Measurements from ENCODE around the gene POLA1. TPM values are rescaled to one million over a fixed set of nuclear protein-coding genes. Genes with fewer than 3 reads are reported as not detected.

POLA1 gene
- total RNA-seq, 1 donor from 2014 or later: 38.3 TPM

DNA sequence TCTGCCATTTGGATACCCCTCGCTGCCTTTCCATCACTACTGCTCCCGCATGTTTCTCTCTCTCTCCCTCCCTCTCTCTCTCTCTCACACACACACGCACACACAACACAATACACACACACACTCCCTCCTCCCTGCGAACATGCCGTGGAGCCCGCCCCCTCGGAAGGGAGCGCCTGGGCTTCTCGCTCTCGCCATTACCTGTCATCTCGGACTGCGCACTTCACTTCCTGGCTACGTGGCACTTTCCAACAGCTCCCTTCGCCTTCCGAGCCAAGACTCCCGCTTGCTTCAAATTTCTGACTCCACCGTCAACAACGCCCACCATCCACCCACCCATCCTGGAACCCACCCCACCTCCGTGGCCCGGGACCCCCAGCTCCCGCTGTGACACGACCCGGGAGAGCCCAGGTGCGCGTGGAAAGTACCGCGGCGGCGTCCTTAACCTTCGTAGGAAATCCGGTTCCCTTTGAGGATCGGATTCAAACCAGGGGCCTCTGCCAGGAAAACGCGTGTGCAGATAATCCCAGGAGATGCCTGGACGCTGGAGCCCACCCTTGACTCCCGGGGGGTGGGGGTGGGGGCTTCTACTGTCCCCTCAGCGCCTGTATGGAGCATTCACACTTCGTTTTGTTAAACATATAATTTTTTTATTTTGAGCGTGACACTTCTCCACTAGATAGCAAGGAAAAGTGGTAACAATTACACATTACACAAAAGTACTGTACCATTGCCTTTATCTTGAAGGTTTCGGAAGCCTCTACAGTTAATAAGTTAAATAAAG, 309.5 kb downstream of the POLA1 start:
- Mint-ChIP-seq H3K4me3 (peak overlapping the region; percentile 85), H3K27me3 (ENCODE audit: insufficient read depth) (peaks cover 32% of the 10 kb centered on the region), H3K9me3 (no peaks in the 10 kb centered on the region), H3K27ac (peak overlapping the region; percentile 43), H3K36me3 (ENCODE audit: low read depth) (peaks cover 1% of the 10 kb centered on the region), H3K4me1 (ENCODE audit: low read depth) (no peaks in the 10 kb centered on the region)
- no peak for DNase-seq (ENCODE audit: low spot score)
- intact Hi-C loops (cut with micrococcal nuclease): loop anchor here (5.0 to 10.0 kb wide), 2 partner anchors 166 to 248 kb away; no protein-coding TSS in a partner anchor

DNA sequence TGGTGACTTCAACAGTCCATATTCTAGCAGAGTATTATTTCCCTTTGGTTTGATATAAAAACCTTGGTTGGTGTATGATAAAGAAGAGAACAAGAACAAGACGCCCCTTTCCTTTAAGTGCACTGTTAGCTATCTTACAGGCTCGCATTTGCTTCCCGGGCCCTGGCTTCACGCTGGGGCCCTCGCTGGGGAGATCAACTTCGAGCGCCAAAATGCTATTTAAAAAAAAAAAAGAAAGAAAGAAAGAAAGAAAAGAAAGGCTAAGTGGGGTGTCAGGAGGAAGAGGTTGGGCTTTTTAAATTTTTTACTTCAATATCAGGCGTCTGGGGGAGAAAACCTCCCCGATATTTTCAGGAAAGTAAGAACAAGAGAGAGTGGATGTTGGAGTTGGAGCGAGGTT, 310.3 kb downstream of the POLA1 start:
- Mint-ChIP-seq H3K9me3 (no peaks in the 10 kb centered on the region), H3K4me3 (peak overlapping the region; percentile 65), H3K27me3 (ENCODE audit: insufficient read depth) (peaks cover 35% of the 10 kb centered on the region), H3K4me1 (ENCODE audit: low read depth) (no peaks in the 10 kb centered on the region), H3K36me3 (ENCODE audit: low read depth) (peaks cover 1% of the 10 kb centered on the region), H3K27ac (peak overlapping the region; percentile 59)
- intact Hi-C loops (cut with micrococcal nuclease): loop anchor here (5.0 to 10.0 kb wide), 2 partner anchors 167 to 249 kb away; no protein-coding TSS in a partner anchor
- no peak for DNase-seq (ENCODE audit: low spot score)

- intact Hi-C loops (cut with micrococcal nuclease): loop anchor here (5.0 to 10.0 kb wide), 2 partner anchors 167 to 250 kb away; no protein-coding TSS in a partner anchor
- Mint-ChIP-seq H3K4me1 (ENCODE audit: low read depth) (no peaks in the 10 kb centered on the region), H3K9me3 (no peaks in the 10 kb centered on the region), H3K27ac (no peak overlapping the region), H3K36me3 (ENCODE audit: low read depth) (peaks cover 1% of the 10 kb centered on the region), H3K4me3 (no peak overlapping the region), H3K27me3 (ENCODE audit: insufficient read depth) (peaks cover 40% of the 10 kb centered on the region)
- no peak for DNase-seq (ENCODE audit: low spot score)
Measured at GRCh38 chrX:25004485-25005032, 310.8 kb downstream of the POLA1 start.

GRCh38 chrX:25005034-25005381, 311.3 kb downstream of the POLA1 start:
- H3K36me3 Mint-ChIP-seq (ENCODE audit: low read depth): peaks cover 1% of the 10 kb centered on the region
- no peaks in the 10 kb centered on the region for H3K4me1 Mint-ChIP-seq (ENCODE audit: low read depth)
- H3K27me3 Mint-ChIP-seq (ENCODE audit: insufficient read depth): peaks cover 43% of the 10 kb centered on the region
- H3K27ac Mint-ChIP-seq: no peak overlapping the region
- no peaks in the 10 kb centered on the region for H3K9me3 Mint-ChIP-seq
- no peak overlapping the region for H3K4me3 Mint-ChIP-seq
- DNase-seq (ENCODE audit: low spot score): no peak
- intact Hi-C loops (cut with micrococcal nuclease): loop anchor here (10.0 kb wide), 1 partner anchor 250 kb away; no protein-coding TSS in a partner anchor

DNA sequence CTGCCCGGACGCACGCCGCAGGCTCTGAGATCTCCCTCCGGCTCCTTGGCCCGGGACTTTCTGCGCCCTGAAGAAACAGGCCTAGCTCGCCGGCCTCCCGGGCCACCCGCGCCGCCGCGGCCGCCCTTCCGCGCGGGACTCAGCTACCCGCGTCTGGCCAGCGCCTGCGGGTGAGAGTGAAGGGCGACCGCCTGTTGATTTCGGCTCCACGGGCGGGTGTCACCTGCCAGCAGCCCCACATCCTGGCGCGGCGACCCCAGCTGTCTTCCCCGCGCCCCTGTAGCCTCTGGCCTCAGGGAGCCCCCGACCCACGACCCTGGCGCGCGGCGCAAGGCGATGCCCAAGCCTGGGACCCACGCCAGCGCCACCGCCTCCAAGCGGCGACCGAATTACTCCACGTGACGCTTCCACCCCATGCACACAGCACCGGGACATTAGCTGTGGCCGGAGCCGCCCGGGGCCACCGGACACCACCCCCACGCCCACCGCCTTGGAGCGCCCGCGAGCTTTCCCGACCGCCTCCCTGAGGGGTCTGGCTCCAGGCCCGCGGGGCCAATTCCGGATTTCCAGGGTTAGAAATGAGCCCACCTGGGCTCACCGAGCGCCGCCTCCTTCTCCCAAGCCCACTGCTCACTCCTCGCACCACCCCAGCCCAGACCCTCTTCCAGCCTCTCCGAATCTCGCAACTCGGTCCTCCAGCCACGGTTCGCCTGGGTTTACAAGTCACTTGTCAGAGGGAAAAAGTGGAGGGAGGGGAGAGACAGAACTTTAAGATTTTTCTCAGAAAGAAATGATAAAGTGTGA, 311.9 kb downstream of the POLA1 start:
- no peak overlapping the region for H3K27ac Mint-ChIP-seq
- H3K9me3 Mint-ChIP-seq: no peaks in the 10 kb centered on the region
- H3K27me3 Mint-ChIP-seq (ENCODE audit: insufficient read depth): peaks cover 48% of the 10 kb centered on the region
- peaks cover 1% of the 10 kb centered on the region for H3K36me3 Mint-ChIP-seq (ENCODE audit: low read depth)
- H3K4me3 Mint-ChIP-seq: no peak overlapping the region
- DNase-seq (ENCODE audit: low spot score): no peak
- intact Hi-C loops (cut with micrococcal nuclease): loop anchor here (2.0 to 10.0 kb wide), 2 partner anchors 15 to 251 kb away; no protein-coding TSS in a partner anchor
- no peaks in the 10 kb centered on the region for H3K4me1 Mint-ChIP-seq (ENCODE audit: low read depth)

- intact Hi-C loops (cut with micrococcal nuclease): loop anchor here (2.0 to 10.0 kb wide), 2 partner anchors 14 to 252 kb away; no protein-coding TSS in a partner anchor
- peaks cover 1% of the 10 kb centered on the region for H3K36me3 Mint-ChIP-seq (ENCODE audit: low read depth)
- no peaks in the 10 kb centered on the region for H3K9me3 Mint-ChIP-seq
- H3K27ac Mint-ChIP-seq: peak overlapping the region; percentile 63
- peaks cover 52% of the 10 kb centered on the region for H3K27me3 Mint-ChIP-seq (ENCODE audit: insufficient read depth)
- H3K4me3 Mint-ChIP-seq: no peak overlapping the region
- no peak for DNase-seq (ENCODE audit: low spot score)
- H3K4me1 Mint-ChIP-seq (ENCODE audit: low read depth): no peaks in the 10 kb centered on the region
Measured at GRCh38 chrX:25006586-25007058, 312.9 kb downstream of the POLA1 start.

GRCh38 chrX:25007059-25008053, 313.6 kb downstream of the POLA1 start:
- intact Hi-C loops (cut with micrococcal nuclease): loop anchor here (2.0 to 10.0 kb wide), 2 partner anchors 13 to 253 kb away; no protein-coding TSS in a partner anchor
- H3K4me1 Mint-ChIP-seq (ENCODE audit: low read depth): no peaks in the 10 kb centered on the region
- H3K27ac Mint-ChIP-seq: peak overlapping the region; percentile 34
- no peak for DNase-seq (ENCODE audit: low spot score)
- no peaks in the 10 kb centered on the region for H3K9me3 Mint-ChIP-seq
- H3K36me3 Mint-ChIP-seq (ENCODE audit: low read depth): peaks cover 1% of the 10 kb centered on the region
- peaks cover 55% of the 10 kb centered on the region for H3K27me3 Mint-ChIP-seq (ENCODE audit: insufficient read depth)
- H3K4me3 Mint-ChIP-seq: no peak overlapping the region

DNA sequence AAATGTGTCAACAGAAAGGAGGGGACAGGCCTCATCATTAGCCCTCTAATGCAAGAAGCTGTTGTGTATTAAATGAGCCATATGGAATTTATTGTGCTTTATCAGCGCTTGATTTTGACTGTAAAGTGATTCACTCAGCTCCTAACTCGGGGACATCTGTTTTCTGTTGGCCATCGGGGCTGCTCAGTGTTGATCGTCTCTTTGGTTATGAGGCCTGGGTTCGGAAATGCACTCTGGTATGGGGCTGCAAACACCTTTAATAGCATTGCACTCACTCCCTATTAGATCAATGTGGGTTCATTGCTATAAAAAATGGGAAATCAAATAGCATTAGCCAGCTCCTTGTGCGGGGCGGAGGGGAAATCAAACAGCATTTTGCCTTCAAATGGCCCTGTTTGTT, 315.7 kb downstream of the POLA1 start:
- DNase-seq (ENCODE audit: low spot score): no peak
- intact Hi-C loops (cut with micrococcal nuclease): loop anchor here (10.0 kb wide), 1 partner anchor 255 kb away; no protein-coding TSS in a partner anchor

GRCh38 chrX:25010784-25011588, 317.3 kb downstream of the POLA1 start:
- Mint-ChIP-seq H3K4me1 (ENCODE audit: low read depth) (no peaks in the 10 kb centered on the region), H3K27me3 (ENCODE audit: insufficient read depth) (peaks cover 57% of the 10 kb centered on the region), H3K27ac (peak overlapping the region; percentile 23), H3K4me3 (no peak overlapping the region), H3K9me3 (no peaks in the 10 kb centered on the region), H3K36me3 (ENCODE audit: low read depth) (no peaks in the 10 kb centered on the region)
- DNase-seq (ENCODE audit: low spot score): no peak
- intact Hi-C loops (cut with micrococcal nuclease): loop anchor here (5.0 kb wide), 1 partner anchor 1674 kb away; no protein-coding TSS in a partner anchor

More for the DNA sequence above, 315.7 kb downstream of the POLA1 start:
- H3K27me3 Mint-ChIP-seq (ENCODE audit: insufficient read depth): peaks cover 55% of the 10 kb centered on the region
- no peak overlapping the region for H3K4me3 Mint-ChIP-seq
- H3K36me3 Mint-ChIP-seq (ENCODE audit: low read depth): no peaks in the 10 kb centered on the region
- H3K4me1 Mint-ChIP-seq (ENCODE audit: low read depth): no peaks in the 10 kb centered on the region
- no peaks in the 10 kb centered on the region for H3K9me3 Mint-ChIP-seq
- no peak overlapping the region for H3K27ac Mint-ChIP-seq

DNA sequence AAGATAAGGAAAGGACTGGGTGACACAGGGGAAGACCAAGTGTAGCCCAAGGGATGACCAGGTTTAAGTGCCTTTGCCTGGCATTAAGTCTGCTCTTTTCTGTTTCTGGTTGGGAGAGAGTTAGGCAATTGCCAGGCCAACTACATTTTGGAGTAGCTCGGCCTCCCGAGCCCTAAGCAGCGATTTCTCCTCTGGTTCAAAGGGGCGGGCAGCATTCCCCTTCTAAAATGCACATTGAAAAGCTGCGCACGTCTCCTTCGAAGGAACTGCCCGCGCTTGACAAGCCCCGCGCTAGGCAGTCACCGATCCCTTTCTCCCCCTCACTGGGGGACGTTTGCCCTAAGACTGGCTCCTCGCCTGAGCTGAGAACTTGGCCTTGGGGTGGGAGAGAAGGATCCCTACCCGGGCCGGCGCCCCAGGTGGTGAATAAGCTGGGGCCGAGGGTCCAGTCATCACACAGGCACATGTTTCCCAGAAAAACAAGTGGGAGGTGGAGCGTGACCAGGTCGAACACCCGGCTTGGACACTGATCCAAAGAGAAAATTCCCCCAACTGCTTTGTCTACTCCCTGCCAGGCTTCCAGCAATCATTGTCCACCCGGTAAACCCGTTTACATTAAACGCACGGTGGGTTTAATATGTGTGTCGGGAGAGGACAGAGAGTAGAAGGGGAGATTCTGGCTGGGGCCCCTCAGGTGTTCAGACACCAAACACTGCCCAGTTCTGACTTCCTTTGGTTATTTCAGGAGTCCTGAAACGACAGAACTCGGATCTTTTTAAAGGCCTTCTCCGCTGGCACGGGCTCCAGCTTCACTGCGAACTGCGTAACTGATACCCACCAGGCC, 318.1 kb downstream of the POLA1 start:
- intact Hi-C loops (cut with micrococcal nuclease): loop anchor here (1.0 to 5.0 kb wide), 2 partner anchors 8 to 1675 kb away; no protein-coding TSS in a partner anchor
- Mint-ChIP-seq H3K4me1 (ENCODE audit: low read depth) (no peaks in the 10 kb centered on the region), H3K4me3 (no peak overlapping the region), H3K9me3 (no peaks in the 10 kb centered on the region), H3K36me3 (ENCODE audit: low read depth) (no peaks in the 10 kb centered on the region), H3K27ac (no peak overlapping the region), H3K27me3 (ENCODE audit: insufficient read depth) (peaks cover 58% of the 10 kb centered on the region)
- DNase-seq (ENCODE audit: low spot score): no peak

Data from activated T-helper 1 cell treated with anti-CD3 and anti-CD28 coated beads, Interleukin-12 subunit alpha, Interleukin-12 subunit beta, Interleukin-2, Interleukin-4 antibody, amounts not matched to agents 30 ng/mL and 10 ng/mL and 1 ng/mL, durations not matched to agents 14 hours and 24 hours and 36 hours (primary cell).